SU-DHL-6 (cell line): ENCODE results near the gene G3BP1.
A peak's percentile ranks its signal among the peaks of the same experiment; 100 is the strongest.
"Not testable (repeated sequence)": the region's sequence is repeated elsewhere in the genome, so short reads cannot be mapped to it uniquely, and the experiment has no call there.

Experiments used
- H2AFZ ChIP-seq: fragments of 200-600 bp; sonication (generic); 2 replicates; pipeline ENCODE4 v1.6.1; 2014; ENCODE audit warnings: low read depth, mild to moderate bottlenecking, moderate library complexity, mixed read lengths, antibody characterized with exemption, low read length; ENCODE audit not compliant: severe bottlenecking
- H3F3A ChIP-seq: fragments of 200-600 bp; shearing (Covaris generic); 2 replicates; pipeline ENCODE4 v1.6.0; 2016; ENCODE audit warnings: antibody characterized with exemption, mild to moderate bottlenecking; ENCODE audit not compliant: insufficient read depth
- H3K27ac ChIP-seq: fragments of 200-600 bp; sonication (generic); 2 replicates; pipeline ENCODE4 v1.5.1; 2016; ENCODE audit warnings: low read depth, mild to moderate bottlenecking, low read length, moderate library complexity, mixed read lengths
- H3K27me3 ChIP-seq: fragments of 200-600 bp; sonication (generic), shearing (Covaris generic); 2 replicates; pipeline ENCODE4 v1.6.0; 2014; ENCODE audit warnings: mild to moderate bottlenecking, low read length
- H3K36me3 ChIP-seq: fragments of 200-600 bp; sonication (generic); 2 replicates; pipeline ENCODE4 v1.6.1; 2014; ENCODE audit warnings: mild to moderate bottlenecking, low read length, mixed read lengths
- H3K4me2 ChIP-seq: fragments of 300-600, 200-600 bp; shearing (Covaris generic), sonication (generic); 2 replicates; pipeline ENCODE4 v1.6.0; 2014; ENCODE audit warnings: low read length, low read depth, mild to moderate bottlenecking; ENCODE audit not compliant: poor library complexity, severe bottlenecking
- H3K4me3 ChIP-seq: fragments of 200-600 bp; sonication (generic); 2 replicates; pipeline ENCODE4 v1.5.1; 2014; ENCODE audit warnings: antibody characterized with exemption, low read length, mild to moderate bottlenecking, mixed read lengths; ENCODE audit not compliant: insufficient read depth, poor library complexity, severe bottlenecking
- H3K79me2 ChIP-seq: fragments of 200-600 bp; sonication (generic); 2 replicates; pipeline ENCODE4 v1.6.1; 2014; ENCODE audit warnings: mild to moderate bottlenecking, low read length, moderate library complexity; ENCODE audit not compliant: insufficient read depth
- H3K9ac ChIP-seq: fragments of 200-600 bp; sonication (generic); 2 replicates; pipeline ENCODE4 v1.7.0; 2014; ENCODE audit warnings: mild to moderate bottlenecking, low read length
- H3K9me2 ChIP-seq: fragments of 200-600 bp; sonication (generic); replicated peaks from 2 replicates; pipeline ENCODE4 v1.6.1; 2014; ENCODE audit warnings: low read length; ENCODE audit not compliant: insufficient read depth
- H3K9me3 ChIP-seq: fragments of 200-600 bp; sonication (generic); 2 replicates; pipeline ENCODE4 v1.6.1; 2014; ENCODE audit warnings: low read length, mixed read lengths; ENCODE audit not compliant: insufficient read depth
- H4K20me1 ChIP-seq: fragments of 200-600 bp; sonication (generic); 2 replicates; pipeline ENCODE4 v1.6.1; 2014; ENCODE audit warnings: low read depth, mild to moderate bottlenecking, antibody characterized with exemption, low read length, moderate library complexity, mixed read lengths
- EZH2phosphoT487 ChIP-seq: fragments of 200-600 bp; sonication (generic), shearing (Covaris generic); conservative IDR thresholded peaks from 2 replicates; pipeline ENCODE4 v1.6.1; 2018; ENCODE audit warnings: mild to moderate bottlenecking, antibody characterized with exemption, low read length, moderate library complexity, mixed read lengths
- TF ChIP-seq, protein P1 (sequence below): fragments of 200-600 bp; sonication (generic); IDR thresholded peaks from one replicate; pipeline ENCODE4 v1.5.1; 2017; ENCODE audit warnings: antibody characterized with exemption, mild to moderate bottlenecking, low read length, moderate library complexity; ENCODE audit not compliant: insufficient read depth, poor library complexity, severe bottlenecking

The G3BP1 gene

DNA sequence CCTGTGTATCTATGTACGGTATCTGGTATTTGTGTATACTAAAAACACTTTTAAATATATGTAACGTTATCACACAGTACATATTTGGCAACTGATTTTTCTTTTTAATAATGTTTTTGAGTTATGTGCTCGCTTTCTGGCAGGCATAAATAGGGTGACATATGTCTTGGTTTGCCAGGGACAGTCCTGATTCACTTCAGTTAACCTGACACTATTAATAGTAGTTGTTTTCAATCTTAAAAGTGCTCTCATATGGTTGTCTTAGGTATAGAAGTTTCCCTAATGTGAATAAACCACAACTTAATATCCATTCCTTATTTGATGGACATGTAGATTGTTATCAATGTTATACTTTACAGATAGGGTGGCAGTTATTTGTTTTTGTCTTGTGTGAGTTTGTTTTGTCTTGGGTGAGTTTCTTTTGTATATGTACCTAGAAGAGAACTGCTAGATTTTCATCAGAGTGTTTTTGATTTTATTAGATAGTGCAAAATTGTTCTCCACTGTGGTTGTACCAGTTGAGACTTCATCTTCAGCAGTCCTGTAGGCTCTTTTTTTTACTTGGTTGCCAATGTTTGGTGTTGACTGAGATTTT is 7.9 kb downstream of the G3BP1 start:
- no peaks in the 10 kb centered on the region for H3K9me2 ChIP-seq
- peaks cover 30% of the 10 kb centered on the region for H3K36me3 ChIP-seq
- H3K27ac ChIP-seq: 0 out of 2 replicates have a peak overlapping the region, but pooled peaks have one; percentile 3
- TF ChIP-seq, protein P1, sequence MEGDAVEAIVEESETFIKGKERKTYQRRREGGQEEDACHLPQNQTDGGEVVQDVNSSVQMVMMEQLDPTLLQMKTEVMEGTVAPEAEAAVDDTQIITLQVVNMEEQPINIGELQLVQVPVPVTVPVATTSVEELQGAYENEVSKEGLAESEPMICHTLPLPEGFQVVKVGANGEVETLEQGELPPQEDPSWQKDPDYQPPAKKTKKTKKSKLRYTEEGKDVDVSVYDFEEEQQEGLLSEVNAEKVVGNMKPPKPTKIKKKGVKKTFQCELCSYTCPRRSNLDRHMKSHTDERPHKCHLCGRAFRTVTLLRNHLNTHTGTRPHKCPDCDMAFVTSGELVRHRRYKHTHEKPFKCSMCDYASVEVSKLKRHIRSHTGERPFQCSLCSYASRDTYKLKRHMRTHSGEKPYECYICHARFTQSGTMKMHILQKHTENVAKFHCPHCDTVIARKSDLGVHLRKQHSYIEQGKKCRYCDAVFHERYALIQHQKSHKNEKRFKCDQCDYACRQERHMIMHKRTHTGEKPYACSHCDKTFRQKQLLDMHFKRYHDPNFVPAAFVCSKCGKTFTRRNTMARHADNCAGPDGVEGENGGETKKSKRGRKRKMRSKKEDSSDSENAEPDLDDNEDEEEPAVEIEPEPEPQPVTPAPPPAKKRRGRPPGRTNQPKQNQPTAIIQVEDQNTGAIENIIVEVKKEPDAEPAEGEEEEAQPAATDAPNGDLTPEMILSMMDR: no peak
- no peak for TF ChIP-seq EZH2phosphoT487
- peaks cover 10% of the 10 kb centered on the region; the same call in 1 of the 2 replicates for H3F3A ChIP-seq
- H3K4me2 ChIP-seq: peak overlapping the region; percentile 28
- no peaks in the 10 kb centered on the region for H3K27me3 ChIP-seq
- no peak overlapping the region for H3K9ac ChIP-seq
- H3K79me2 ChIP-seq: peaks cover 100% of the 10 kb centered on the region
- no peak overlapping the region for H3K4me3 ChIP-seq
- no peaks in the 10 kb centered on the region for H3K9me3 ChIP-seq
- no peak overlapping the region for H2AFZ ChIP-seq
- H4K20me1 ChIP-seq: peaks cover 88% of the 10 kb centered on the region

- no peak overlapping the region for H3K9ac ChIP-seq
- H3K9me2 ChIP-seq: no peaks in the 10 kb centered on the region
- peaks cover 10% of the 10 kb centered on the region; the same call in 1 of the 2 replicates for H3F3A ChIP-seq
- no peak overlapping the region for H2AFZ ChIP-seq
- no peak overlapping the region for H3K4me3 ChIP-seq
- TF ChIP-seq, protein P1: no peak
- TF ChIP-seq EZH2phosphoT487: no peak
- peaks cover 100% of the 10 kb centered on the region for H3K79me2 ChIP-seq
- H4K20me1 ChIP-seq: peaks cover 87% of the 10 kb centered on the region
- peak overlapping the region; percentile 28 for H3K4me2 ChIP-seq
- H3K9me3 ChIP-seq: no peaks in the 10 kb centered on the region
- H3K27me3 ChIP-seq: no peaks in the 10 kb centered on the region
- H3K36me3 ChIP-seq: peaks cover 26% of the 10 kb centered on the region
- H3K27ac ChIP-seq: no peak overlapping the region
Observed at GRCh38 chr5:151780348-151780747, 8.6 kb downstream of the G3BP1 start.

DNA sequence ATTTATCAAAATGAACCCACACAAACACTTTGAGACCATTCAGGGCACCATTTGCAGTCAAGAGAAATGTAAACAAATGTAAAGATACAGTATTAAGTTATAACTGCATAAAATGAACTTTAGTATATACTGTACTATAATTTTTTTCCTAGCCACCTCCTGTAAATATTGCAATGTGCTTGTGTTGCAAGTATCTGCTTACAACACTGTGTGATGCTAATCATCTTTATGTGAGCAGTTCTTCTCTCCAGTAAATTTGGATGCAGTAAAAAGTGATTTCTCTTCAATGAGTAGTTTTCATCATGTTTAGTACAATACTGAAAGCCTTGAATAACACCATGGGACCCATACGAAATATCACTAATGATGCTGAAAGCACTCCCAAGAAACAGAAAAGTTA is 9.4 kb downstream of the G3BP1 start:
- H3K9ac ChIP-seq: no peak overlapping the region
- H3F3A ChIP-seq: peaks cover 10% of the 10 kb centered on the region; the same call in 1 of the 2 replicates
- peaks cover 87% of the 10 kb centered on the region for H4K20me1 ChIP-seq
- H3K4me2 ChIP-seq: peak overlapping the region; percentile 28
- H3K79me2 ChIP-seq: peaks cover 100% of the 10 kb centered on the region
- H3K9me2 ChIP-seq: no peaks in the 10 kb centered on the region
- no peak overlapping the region; the same call in 1 of the 2 replicates for H3K27ac ChIP-seq
- H3K9me3 ChIP-seq: no peaks in the 10 kb centered on the region
- H3K36me3 ChIP-seq: peaks cover 19% of the 10 kb centered on the region
- no peak overlapping the region for H2AFZ ChIP-seq
- TF ChIP-seq, protein P1: no peak
- TF ChIP-seq EZH2phosphoT487: no peak
- H3K27me3 ChIP-seq: no peaks in the 10 kb centered on the region
- no peak overlapping the region for H3K4me3 ChIP-seq

DNA sequence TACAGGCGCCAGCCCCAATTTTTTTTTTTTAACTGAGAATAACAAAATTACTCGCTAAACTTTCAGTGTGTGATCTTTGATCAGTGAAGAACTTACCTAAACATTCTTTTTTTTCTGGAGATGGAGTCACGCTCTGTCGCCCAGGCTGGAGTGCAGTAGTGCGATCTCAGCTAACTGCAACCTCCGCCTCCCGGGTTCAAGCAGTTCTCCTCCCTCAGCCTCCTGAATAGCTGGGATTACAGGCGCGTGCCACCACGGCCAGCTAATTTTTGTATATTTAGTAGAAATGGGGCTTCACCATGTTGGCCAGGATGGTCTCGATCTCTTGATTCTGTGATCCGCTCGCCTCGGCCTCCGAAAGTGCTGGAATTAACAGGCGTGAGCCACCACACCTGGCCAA is 11.9 kb downstream of the G3BP1 start:
- H3K27me3 ChIP-seq, H3K27ac ChIP-seq, H3F3A ChIP-seq, H3K9ac ChIP-seq, H3K4me3 ChIP-seq, H3K4me2 ChIP-seq, H3K9me2 ChIP-seq, H3K9me3 ChIP-seq, H2AFZ ChIP-seq: not testable (repeated sequence)
- H3K36me3 ChIP-seq: peaks cover 14% of the 10 kb centered on the region
- peaks cover 85% of the 10 kb centered on the region for H4K20me1 ChIP-seq
- H3K79me2 ChIP-seq: peaks cover 100% of the 10 kb centered on the region
